ENCODE measurements around the gene LARGE1. TPM values are rescaled to one million over a fixed set of nuclear protein-coding genes. Genes with fewer than 3 reads are reported as not detected.

Gene LARGE1
- total RNA-seq, 2 donors from 2014 or later: 80.5 to 101 TPM

DNA sequence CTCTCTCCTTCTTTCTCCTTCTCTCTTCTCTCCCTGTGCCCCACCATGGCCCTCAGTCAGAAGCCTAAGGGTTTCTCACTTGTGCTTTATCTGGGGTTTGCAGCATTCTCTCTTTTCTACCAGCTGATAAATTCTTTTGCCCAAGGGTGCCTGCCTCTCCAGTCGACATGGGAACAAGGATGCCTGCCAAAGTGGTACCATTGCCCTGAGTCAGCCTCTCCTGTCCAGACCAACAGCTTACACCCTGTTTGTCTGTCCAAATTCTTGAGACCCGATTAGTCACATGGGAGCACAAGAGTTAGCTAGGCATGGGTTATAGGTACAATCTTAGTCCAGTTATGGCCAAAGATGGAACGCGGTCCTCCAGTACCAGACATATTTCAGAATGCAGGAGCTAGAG lies 242.7 kb downstream of the LARGE1 start:
- H3K27ac ChIP-seq: no peak overlapping the region
- DNase-seq (ENCODE audit: low spot score): no peak
- peaks cover 0 to 11% of the 10 kb centered on the region in 2 donors for H3K4me1 ChIP-seq
- H3K27me3 ChIP-seq: no peaks in the 10 kb centered on the region
- H3K9me3 ChIP-seq: no peaks in the 10 kb centered on the region
- TF ChIP-seq, protein P1, sequence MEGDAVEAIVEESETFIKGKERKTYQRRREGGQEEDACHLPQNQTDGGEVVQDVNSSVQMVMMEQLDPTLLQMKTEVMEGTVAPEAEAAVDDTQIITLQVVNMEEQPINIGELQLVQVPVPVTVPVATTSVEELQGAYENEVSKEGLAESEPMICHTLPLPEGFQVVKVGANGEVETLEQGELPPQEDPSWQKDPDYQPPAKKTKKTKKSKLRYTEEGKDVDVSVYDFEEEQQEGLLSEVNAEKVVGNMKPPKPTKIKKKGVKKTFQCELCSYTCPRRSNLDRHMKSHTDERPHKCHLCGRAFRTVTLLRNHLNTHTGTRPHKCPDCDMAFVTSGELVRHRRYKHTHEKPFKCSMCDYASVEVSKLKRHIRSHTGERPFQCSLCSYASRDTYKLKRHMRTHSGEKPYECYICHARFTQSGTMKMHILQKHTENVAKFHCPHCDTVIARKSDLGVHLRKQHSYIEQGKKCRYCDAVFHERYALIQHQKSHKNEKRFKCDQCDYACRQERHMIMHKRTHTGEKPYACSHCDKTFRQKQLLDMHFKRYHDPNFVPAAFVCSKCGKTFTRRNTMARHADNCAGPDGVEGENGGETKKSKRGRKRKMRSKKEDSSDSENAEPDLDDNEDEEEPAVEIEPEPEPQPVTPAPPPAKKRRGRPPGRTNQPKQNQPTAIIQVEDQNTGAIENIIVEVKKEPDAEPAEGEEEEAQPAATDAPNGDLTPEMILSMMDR (IDR thresholded peaks at IDR 0.05): no peak
- no peak overlapping the region for H3K4me3 ChIP-seq
- H3K36me3 ChIP-seq: no peaks in the 10 kb centered on the region

DNA sequence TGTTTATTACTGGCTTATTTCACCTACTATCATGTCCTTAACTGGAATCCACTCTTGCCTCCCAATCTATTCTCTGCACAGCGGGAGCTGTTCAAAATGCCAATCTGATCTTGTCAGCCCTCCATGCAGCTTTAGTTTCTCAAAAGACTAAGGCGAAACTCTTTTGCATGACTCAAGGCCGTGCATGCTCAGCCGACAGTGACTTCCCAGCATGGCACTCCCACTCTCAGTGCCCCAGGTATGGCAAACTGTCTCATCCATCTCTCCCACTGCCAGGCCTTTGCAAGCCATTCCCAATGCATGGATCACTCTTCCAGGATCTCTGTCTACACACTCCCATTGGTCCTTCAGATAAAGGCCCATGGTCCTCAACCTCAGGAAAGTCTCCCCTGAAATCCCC lies 245.9 kb downstream of the LARGE1 start:
- TF ChIP-seq, protein P1 (IDR thresholded peaks at IDR 0.05): no peak
- H3K27ac ChIP-seq: no peak overlapping the region
- H3K9me3 ChIP-seq: no peaks in the 10 kb centered on the region
- H3K4me1 ChIP-seq: peaks cover 0 to 20% of the 10 kb centered on the region in 2 donors
- H3K36me3 ChIP-seq: no peaks in the 10 kb centered on the region
- H3K4me3 ChIP-seq: no peak overlapping the region
- no peak for DNase-seq (ENCODE audit: low spot score)
- H3K27me3 ChIP-seq: no peaks in the 10 kb centered on the region

DNA sequence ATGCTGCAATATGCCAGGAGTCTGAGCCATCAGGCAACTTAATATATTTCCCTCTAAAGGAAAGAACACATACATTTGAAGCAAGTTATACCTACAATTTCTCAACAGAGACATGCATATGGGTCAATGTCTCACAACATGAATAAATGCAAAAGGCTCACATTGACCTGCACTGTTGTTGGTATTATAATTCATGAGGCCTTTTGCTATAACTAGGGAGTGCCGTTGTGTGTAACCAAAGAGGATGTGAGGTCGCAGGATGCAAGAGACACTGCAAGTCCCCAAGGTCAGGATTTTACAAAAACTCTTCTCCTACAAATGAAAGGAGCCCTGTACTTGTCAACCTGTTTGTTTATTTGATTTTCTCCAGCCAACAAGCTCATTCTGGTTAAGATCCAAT lies 250.5 kb downstream of the LARGE1 start:
- TF ChIP-seq, protein P1 (IDR thresholded peaks at IDR 0.05): no peak
- Histone ChIP-seq H3K4me3 (no peak overlapping the region), H3K9me3 (no peaks in the 10 kb centered on the region), H3K27me3 (no peaks in the 10 kb centered on the region), H3K4me1 (peaks cover 0 to 28% of the 10 kb centered on the region in 2 donors), H3K27ac (no peak overlapping the region), H3K36me3 (no peaks in the 10 kb centered on the region)
- no peak for DNase-seq (ENCODE audit: low spot score)

DNA sequence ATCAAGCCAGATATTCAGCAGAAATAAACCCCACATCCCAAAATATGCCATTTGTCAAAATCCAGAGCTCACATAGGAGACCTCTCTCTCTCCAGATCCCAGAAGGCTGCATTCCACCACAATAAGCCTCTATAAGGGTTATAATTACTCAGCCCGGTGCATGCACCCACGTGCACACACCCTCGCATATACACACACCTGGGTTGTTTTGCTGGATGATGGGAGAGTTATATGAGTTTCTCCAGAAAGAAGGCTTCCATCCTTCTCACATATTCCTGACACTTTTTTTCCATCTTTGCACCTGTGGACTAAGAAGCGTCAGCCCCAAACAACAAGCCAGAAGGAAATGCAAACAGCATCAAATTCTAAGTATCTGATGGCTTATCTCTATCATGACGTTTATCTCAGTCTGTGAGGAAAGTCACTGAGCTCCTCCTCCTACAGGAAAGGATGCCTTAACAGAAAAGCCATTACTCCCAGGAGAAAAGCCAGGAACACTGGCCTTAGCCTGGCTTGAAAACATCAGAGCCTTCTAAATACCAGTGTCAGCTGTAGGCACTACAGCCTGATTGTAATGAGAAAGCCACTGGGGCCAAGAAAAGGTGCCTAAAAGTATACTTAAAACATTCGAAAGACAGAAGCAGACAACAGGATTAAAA lies 253.2 kb downstream of the LARGE1 start:
- Histone ChIP-seq H3K4me1 (peaks cover 0 to 28% of the 10 kb centered on the region in 2 donors), H3K27ac (no peak overlapping the region)

DNA sequence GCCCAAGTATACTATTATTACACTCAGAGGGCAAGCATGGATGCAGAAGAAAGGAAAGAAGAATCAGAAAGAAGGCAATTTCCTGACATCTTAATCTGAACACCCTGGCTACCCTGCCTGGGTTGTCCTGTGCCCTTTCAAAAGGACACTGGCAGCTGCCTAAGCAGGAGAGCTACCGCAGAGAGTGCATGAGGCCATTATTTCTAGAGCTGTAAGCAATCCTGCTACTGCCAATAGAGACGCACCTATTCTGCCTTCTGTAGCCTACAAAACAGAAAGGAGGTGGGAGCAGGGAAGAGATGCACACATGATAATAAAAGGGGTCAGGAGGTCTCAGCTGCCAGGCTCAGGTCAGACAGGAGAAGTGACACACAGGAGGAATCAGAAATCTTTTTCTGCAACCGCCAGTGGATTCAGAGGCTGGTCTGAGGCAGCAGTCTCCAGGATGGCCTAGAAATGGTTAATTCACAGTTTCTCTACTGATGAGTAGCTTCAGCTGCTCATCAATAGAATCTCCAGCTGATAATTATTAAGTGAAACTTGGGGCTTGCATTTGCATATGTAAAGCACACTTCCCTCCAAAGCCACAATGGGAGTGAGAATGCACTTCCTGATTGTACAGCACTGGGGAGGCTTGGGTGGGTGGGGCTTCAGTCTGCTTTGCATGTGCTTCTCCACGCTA lies 253.9 kb downstream of the LARGE1 start:
- H3K27me3 ChIP-seq: no peaks in the 10 kb centered on the region
- no peaks in the 10 kb centered on the region for H3K36me3 ChIP-seq
- no peak for DNase-seq (ENCODE audit: low spot score)
- H3K4me3 ChIP-seq: no peak overlapping the region
- TF ChIP-seq, protein P1 (IDR thresholded peaks at IDR 0.05): no peak
- H3K4me1 ChIP-seq: peaks cover 0 to 28% of the 10 kb centered on the region in 2 donors
- no peak overlapping the region for H3K27ac ChIP-seq
- no peaks in the 10 kb centered on the region for H3K9me3 ChIP-seq

More for the DNA sequence above, 253.2 kb downstream of the LARGE1 start:
- no peaks in the 10 kb centered on the region for H3K9me3 ChIP-seq
- no peak overlapping the region for H3K4me3 ChIP-seq
- H3K27me3 ChIP-seq: no peaks in the 10 kb centered on the region
- H3K36me3 ChIP-seq: no peaks in the 10 kb centered on the region
- TF ChIP-seq, protein P1 (IDR thresholded peaks at IDR 0.05): no peak
- no peak for DNase-seq (ENCODE audit: low spot score)

Data from right atrium auricular region (tissue), 2 donors.